ENCODE results near the gene ESM1. TPM values are rescaled to one million over a fixed set of nuclear protein-coding genes. Genes with fewer than 3 reads are reported as not detected.

Gene ESM1
- polyA plus RNA-seq, 4 donors: 0.79 to 1.3 TPM; not detected in 2

GRCh38 chr5:54969856-54970828, 15.3 kb downstream of the ESM1 start:
- Histone ChIP-seq H3K36me3 (ENCODE audit: control insufficient read depth in 3 of 3, insufficient read depth in 2 of 3, low read depth in 1 of 3, low read length in 3 of 3) (no peaks in the 10 kb centered on the region), H3K27ac (ENCODE audit: low read depth in 1 of 3, low read length in 2 of 3) (no peak overlapping the region), H3K4me1 (ENCODE audit: control insufficient read depth in 3 of 3, insufficient read depth in 2 of 3, low read depth in 1 of 3, low read length in 2 of 3) (no peaks in the 10 kb centered on the region), H3K27me3 (ENCODE audit: control insufficient read depth in 3 of 3, insufficient read depth in 3 of 3, low read length in 3 of 3) (peaks cover 0 to 4% (median 0%) of the 10 kb centered on the region in 3 donors), H3K9me3 (ENCODE audit: control insufficient read depth in 2 of 2, insufficient read depth in 1 of 2, low read depth in 1 of 2, low read length in 1 of 2) (no peaks in the 10 kb centered on the region), H3K4me3 (ENCODE audit: low read depth in 1 of 3, low read length in 3 of 3) (no peak overlapping the region)
- DNase-seq: no peak
- no peak for FAIRE-seq
- WGBS, 3 donors: 78 to 85% (median 79%) methylated on average over 5 of the region's 5 CpGs

GRCh38 chr5:54969242-54969641, 16.2 kb downstream of the ESM1 start:
- WGBS, 3 donors: 82 to 89% (median 85%) methylated on average over 4 of the region's 4 CpGs
- no peaks in the 10 kb centered on the region for H3K4me1 ChIP-seq (ENCODE audit: control insufficient read depth in 3 of 3, insufficient read depth in 2 of 3, low read depth in 1 of 3, low read length in 2 of 3)
- no peak for FAIRE-seq

GRCh38 chr5:54965806-54966205, 19.6 kb downstream of the ESM1 start:
- DNase-seq: no peak

More at GRCh38 chr5:54969242-54969641, 16.2 kb downstream of the ESM1 start:
- Histone ChIP-seq H3K4me3 (ENCODE audit: low read depth in 1 of 3, low read length in 3 of 3) (no peak overlapping the region), H3K9me3 (ENCODE audit: control insufficient read depth in 2 of 2, insufficient read depth in 1 of 2, low read depth in 1 of 2, low read length in 1 of 2) (no peaks in the 10 kb centered on the region), H3K27ac (ENCODE audit: low read depth in 1 of 3, low read length in 2 of 3) (no peak overlapping the region), H3K36me3 (ENCODE audit: control insufficient read depth in 3 of 3, insufficient read depth in 2 of 3, low read depth in 1 of 3, low read length in 3 of 3) (no peaks in the 10 kb centered on the region), H3K27me3 (ENCODE audit: control insufficient read depth in 3 of 3, insufficient read depth in 3 of 3, low read length in 3 of 3) (peaks cover 0 to 4% (median 0%) of the 10 kb centered on the region in 3 donors)
- DNase-seq: no peak

GRCh38 chr5:54964405-54964804, 21.0 kb downstream of the ESM1 start:
- no peak for DNase-seq
- Histone ChIP-seq H3K9me3 (ENCODE audit: control insufficient read depth in 2 of 2, insufficient read depth in 1 of 2, low read depth in 1 of 2, low read length in 1 of 2) (no peaks in the 10 kb centered on the region), H3K27ac (ENCODE audit: low read depth in 1 of 3, low read length in 2 of 3) (no peak overlapping the region), H3K4me3 (ENCODE audit: low read depth in 1 of 3, low read length in 3 of 3) (no peak overlapping the region), H3K36me3 (ENCODE audit: control insufficient read depth in 3 of 3, insufficient read depth in 2 of 3, low read depth in 1 of 3, low read length in 3 of 3) (no peaks in the 10 kb centered on the region), H3K27me3 (ENCODE audit: control insufficient read depth in 3 of 3, insufficient read depth in 3 of 3, low read length in 3 of 3) (peaks cover 0 to 4% (median 0%) of the 10 kb centered on the region in 3 donors), H3K4me1 (ENCODE audit: control insufficient read depth in 3 of 3, insufficient read depth in 2 of 3, low read depth in 1 of 3, low read length in 2 of 3) (no peaks in the 10 kb centered on the region)
- no peak for FAIRE-seq

More at GRCh38 chr5:54965806-54966205, 19.6 kb downstream of the ESM1 start:
- peaks cover 0 to 4% (median 0%) of the 10 kb centered on the region in 3 donors for H3K27me3 ChIP-seq (ENCODE audit: control insufficient read depth in 3 of 3, insufficient read depth in 3 of 3, low read length in 3 of 3)
- 56 to 65% (median 61%) methylated on average over 3 of the region's 3 CpGs for WGBS, 3 donors
- H3K4me1 ChIP-seq (ENCODE audit: control insufficient read depth in 3 of 3, insufficient read depth in 2 of 3, low read depth in 1 of 3, low read length in 2 of 3): no peaks in the 10 kb centered on the region
- no peak overlapping the region for H3K27ac ChIP-seq (ENCODE audit: low read depth in 1 of 3, low read length in 2 of 3)
- H3K9me3 ChIP-seq (ENCODE audit: control insufficient read depth in 2 of 2, insufficient read depth in 1 of 2, low read depth in 1 of 2, low read length in 1 of 2): no peaks in the 10 kb centered on the region
- H3K36me3 ChIP-seq (ENCODE audit: control insufficient read depth in 3 of 3, insufficient read depth in 2 of 3, low read depth in 1 of 3, low read length in 3 of 3): no peaks in the 10 kb centered on the region
- no peak overlapping the region for H3K4me3 ChIP-seq (ENCODE audit: low read depth in 1 of 3, low read length in 3 of 3)
- no peak for FAIRE-seq

- no peaks in the 10 kb centered on the region for H3K9me3 ChIP-seq (ENCODE audit: control insufficient read depth in 2 of 2, insufficient read depth in 1 of 2, low read depth in 1 of 2, low read length in 1 of 2)
- 65 to 75% (median 65%) methylated on average over 6 of the region's 6 CpGs for WGBS, 3 donors
- H3K36me3 ChIP-seq (ENCODE audit: control insufficient read depth in 3 of 3, insufficient read depth in 2 of 3, low read depth in 1 of 3, low read length in 3 of 3): no peaks in the 10 kb centered on the region
- FAIRE-seq (no peak), DNase-seq (peak; percentile 6 to 7)
- H3K4me1 ChIP-seq (ENCODE audit: control insufficient read depth in 3 of 3, insufficient read depth in 2 of 3, low read depth in 1 of 3, low read length in 2 of 3): no peaks in the 10 kb centered on the region
- peaks cover 0 to 4% (median 0%) of the 10 kb centered on the region in 3 donors for H3K27me3 ChIP-seq (ENCODE audit: control insufficient read depth in 3 of 3, insufficient read depth in 3 of 3, low read length in 3 of 3)
- H3K4me3 ChIP-seq (ENCODE audit: low read depth in 1 of 3, low read length in 3 of 3): no peak overlapping the region
- no peak overlapping the region for H3K27ac ChIP-seq (ENCODE audit: low read depth in 1 of 3, low read length in 2 of 3)
Measured at GRCh38 chr5:54959673-54960418, 25.5 kb downstream of the ESM1 start.

GRCh38 chr5:54956922-54957321, 28.5 kb downstream of the ESM1 start:
- H3K36me3 ChIP-seq (ENCODE audit: control insufficient read depth in 3 of 3, insufficient read depth in 2 of 3, low read depth in 1 of 3, low read length in 3 of 3): no peaks in the 10 kb centered on the region
- no peak overlapping the region for H3K27ac ChIP-seq (ENCODE audit: low read depth in 1 of 3, low read length in 2 of 3)
- H3K4me3 ChIP-seq (ENCODE audit: low read depth in 1 of 3, low read length in 3 of 3): no peak overlapping the region
- FAIRE-seq (no peak), DNase-seq (no peak)
- no peaks in the 10 kb centered on the region for H3K4me1 ChIP-seq (ENCODE audit: control insufficient read depth in 3 of 3, insufficient read depth in 2 of 3, low read depth in 1 of 3, low read length in 2 of 3)
- H3K27me3 ChIP-seq (ENCODE audit: control insufficient read depth in 3 of 3, insufficient read depth in 3 of 3, low read length in 3 of 3): peaks cover 0 to 4% (median 0%) of the 10 kb centered on the region in 3 donors
- H3K9me3 ChIP-seq (ENCODE audit: control insufficient read depth in 2 of 2, insufficient read depth in 1 of 2, low read depth in 1 of 2, low read length in 1 of 2): no peaks in the 10 kb centered on the region

GRCh38 chr5:54947187-54947586, 38.2 kb downstream of the ESM1 start:
- Histone ChIP-seq H3K9me3 (ENCODE audit: control insufficient read depth in 2 of 2, insufficient read depth in 1 of 2, low read depth in 1 of 2, low read length in 1 of 2) (no peaks in the 10 kb centered on the region), H3K27me3 (ENCODE audit: control insufficient read depth in 3 of 3, insufficient read depth in 3 of 3, low read length in 3 of 3) (peaks cover 0 to 2% (median 0%) of the 10 kb centered on the region in 3 donors), H3K4me3 (ENCODE audit: low read depth in 1 of 3, low read length in 3 of 3) (no peak overlapping the region), H3K27ac (ENCODE audit: low read depth in 1 of 3, low read length in 2 of 3) (no peak overlapping the region), H3K36me3 (ENCODE audit: control insufficient read depth in 3 of 3, insufficient read depth in 2 of 3, low read depth in 1 of 3, low read length in 3 of 3) (no peaks in the 10 kb centered on the region), H3K4me1 (ENCODE audit: control insufficient read depth in 3 of 3, insufficient read depth in 2 of 3, low read depth in 1 of 3, low read length in 2 of 3) (no peaks in the 10 kb centered on the region)
- DNase-seq (no peak), FAIRE-seq (no peak)
- WGBS, 3 donors: 61 to 76% (median 72%) methylated on average over 1 of the region's 1 CpG

GRCh38 chr5:54946306-54946819, 39.0 kb downstream of the ESM1 start:
- FAIRE-seq (no peak), DNase-seq (no peak)
- 56 to 73% (median 72%) methylated on average over 3 of the region's 3 CpGs for WGBS, 3 donors
- no peak overlapping the region for H3K4me3 ChIP-seq (ENCODE audit: low read depth in 1 of 3, low read length in 3 of 3)
- no peaks in the 10 kb centered on the region for H3K36me3 ChIP-seq (ENCODE audit: control insufficient read depth in 3 of 3, insufficient read depth in 2 of 3, low read depth in 1 of 3, low read length in 3 of 3)
- no peak overlapping the region for H3K27ac ChIP-seq (ENCODE audit: low read depth in 1 of 3, low read length in 2 of 3)
- peaks cover 0 to under 1% (median 0%) of the 10 kb centered on the region in 3 donors for H3K27me3 ChIP-seq (ENCODE audit: control insufficient read depth in 3 of 3, insufficient read depth in 3 of 3, low read length in 3 of 3)
- no peaks in the 10 kb centered on the region for H3K4me1 ChIP-seq (ENCODE audit: control insufficient read depth in 3 of 3, insufficient read depth in 2 of 3, low read depth in 1 of 3, low read length in 2 of 3)
- no peaks in the 10 kb centered on the region for H3K9me3 ChIP-seq (ENCODE audit: control insufficient read depth in 2 of 2, insufficient read depth in 1 of 2, low read depth in 1 of 2, low read length in 1 of 2)
